GM19438 (cell line): Measurements from ENCODE around the gene CPVL.

ENCODE experiments used
- ATAC-seq: cut with Tn5 transposase; IDR thresholded peaks from one replicate; pipeline ENCODE4 v1.9.1; 2021; ENCODE audit warnings: low read depth; ENCODE audit not compliant: unreplicated experiment

Gene CPVL

GRCh38 chr7:29013082-29013695 is 133.1 kb downstream of the CPVL start:
- no peak for ATAC-seq

- ATAC-seq: no peak
These were observed 136.4 kb downstream of the CPVL start for GRCh38 chr7:29009947-29010346.

- no peak for ATAC-seq
These were observed 137.7 kb downstream of the CPVL start for GRCh38 chr7:29008590-29008989.

GRCh38 chr7:29007127-29007526 is 139.2 kb downstream of the CPVL start:
- no peak for ATAC-seq

GRCh38 chr7:29005829-29006228 is 140.5 kb downstream of the CPVL start:
- ATAC-seq: no peak

- no peak for ATAC-seq
These were observed 140.9 kb downstream of the CPVL start for GRCh38 chr7:29005406-29005805.

- no peak for ATAC-seq
These were observed 142.6 kb downstream of the CPVL start for GRCh38 chr7:29003703-29004102.

- no peak for ATAC-seq
These were observed 145.6 kb downstream of the CPVL start for GRCh38 chr7:29000717-29001076.

- no peak for ATAC-seq
These were observed 146.2 kb downstream of the CPVL start for GRCh38 chr7:28999895-29000716.

- ATAC-seq: no peak
These were observed 146.9 kb downstream of the CPVL start for GRCh38 chr7:28999427-28999826.

GRCh38 chr7:28998105-28998504 is 148.2 kb downstream of the CPVL start:
- no peak for ATAC-seq

GRCh38 chr7:28996836-28997235 is 149.5 kb downstream of the CPVL start:
- no peak for ATAC-seq

GRCh38 chr7:28993371-28993770 is 153.0 kb downstream of the CPVL start:
- no peak for ATAC-seq

- no peak for ATAC-seq
These were observed 153.5 kb downstream of the CPVL start for GRCh38 chr7:28992798-28993197.

- ATAC-seq: no peak
These were observed 156.0 kb downstream of the CPVL start for GRCh38 chr7:28990200-28990960.

GRCh38 chr7:28989211-28989980 is 156.9 kb downstream of the CPVL start:
- no peak for ATAC-seq

GRCh38 chr7:28988810-28989209 is 157.5 kb downstream of the CPVL start:
- ATAC-seq: no peak

GRCh38 chr7:28988091-28988490 is 158.2 kb downstream of the CPVL start:
- ATAC-seq: no peak

- no peak for ATAC-seq
These were observed 159.6 kb downstream of the CPVL start for GRCh38 chr7:28986765-28987110.

GRCh38 chr7:28986028-28986764 is 160.1 kb downstream of the CPVL start:
- no peak for ATAC-seq
